ENCODE results near the gene EFR3B. TPM values are rescaled to one million over a fixed set of nuclear protein-coding genes. Genes with fewer than 3 reads are reported as not detected.

The EFR3B gene
- total and polyA plus RNA-seq, 2 of the 13 experiments (the other 11 are each of a cell fraction or from before 2014, with no cell fraction given) = 0.42 TPM

- H3K4me3 ChIP-seq (replicated peaks in 1 of 3; ENCODE audit: insufficient read depth in 1 of 3, low read depth in 2 of 3, low read length in 3 of 3) = no peak overlapping the region
- in situ Hi-C loops (cut with HindIII; ENCODE audit: extremely low pct_ligation_motif_present, low pct_unique_long_range_greater_than_20kb) = loop anchor here (25.0 kb wide), 1 partner anchor 715 kb away; no protein-coding TSS in a partner anchor
- H3K4me2 ChIP-seq (ENCODE audit: low read depth, low read length) = no peak overlapping the region
- no peaks in the 10 kb centered on the region for H3K4me1 ChIP-seq (ENCODE audit: insufficient read depth, low read length)
- 40% methylated on average over 5 of the region's 5 CpGs for WGBS (ENCODE audit: low lambda C conversion rate)
- TF ChIP-seq ASH2L (IDR thresholded peaks at IDR 0.05; ENCODE audit: insufficient read length, low read depth, low read length) (no peak), ZSCAN21 (CRISPR knock-in tag; IDR thresholded peaks at IDR 0.05; ENCODE audit: borderline replicate concordance) (no peak), ZBTB8A (CRISPR knock-in tag; IDR thresholded peaks at IDR 0.05; ENCODE audit: borderline replicate concordance, low read depth) (no peak), ZNF431 (CRISPR knock-in tag; IDR thresholded peaks at IDR 0.05; ENCODE audit: borderline replicate concordance, low read depth) (no peak), GFI1 (CRISPR knock-in tag; IDR thresholded peaks at IDR 0.05; ENCODE audit: borderline replicate concordance) (no peak), ZNF550 (CRISPR knock-in tag; IDR thresholded peaks at IDR 0.05; ENCODE audit: borderline replicate concordance) (no peak)
- H3K9ac ChIP-seq (ENCODE audit: insufficient read depth, low read depth, low read length) = no peak overlapping the region
- peaks cover 8 to 27% of the 10 kb centered on the region in 2 experiments; a peak in 3 of 5 replicates for H3K27me3 ChIP-seq (ENCODE audit: control insufficient read depth in 1 of 2, insufficient read depth in 2 of 2, low read length in 2 of 2)
- ChIA-PET POLR2A (no interaction called here), CTCF (ENCODE audit: low intra/inter-chr PET ratio, low total read pairs) (interaction anchor here (5.2 kb wide), 1 partner anchor 152 kb away, joined by 47 read pairs; no protein-coding TSS in a partner anchor)
- no peak for FAIRE-seq
- H3K9me3 ChIP-seq (ENCODE audit: low read length) = no peaks in the 10 kb centered on the region
- no peaks in the 10 kb centered on the region for H3K36me3 ChIP-seq (replicated peaks in 1 of 2; ENCODE audit: control insufficient read depth in 1 of 2, insufficient read depth in 2 of 2, low read length in 2 of 2)
- intact Hi-C loops (cut with micrococcal nuclease; ENCODE audit: unreplicated experiment) = loop anchor here (1.0 to 5.0 kb wide), 2 partner anchors 70 to 85 kb away; partner anchors contain the start of gene EFR3B
- no peaks in the 10 kb centered on the region for H4K20me1 ChIP-seq (ENCODE audit: insufficient read depth, low read length)
- no TSS peak for BruUV-seq (replicated peaks)
- no peaks in the 10 kb centered on the region for H3K79me2 ChIP-seq (ENCODE audit: insufficient read depth, low read length)
- no peak for DNase-seq (ENCODE audit: low spot score)
- H2AFZ ChIP-seq (ENCODE audit: low read length) = no peak overlapping the region
- H3K27ac ChIP-seq (ENCODE audit: extremely low read length, insufficient read depth, low read length) = no peak overlapping the region
- no peak for ATAC-seq
These were observed 85.8 kb downstream of the EFR3B start for GRCh38 chr2:25127646-25128045.

GRCh38 chr2:25129901-25130520 is 88.1 kb downstream of the EFR3B start:
- no peak overlapping the region for H3K9ac ChIP-seq (ENCODE audit: insufficient read depth, low read depth, low read length)
- H3K79me2 ChIP-seq (ENCODE audit: insufficient read depth, low read length) = no peaks in the 10 kb centered on the region
- H3K4me1 ChIP-seq (ENCODE audit: insufficient read depth, low read length) = no peaks in the 10 kb centered on the region
- H3K4me2 ChIP-seq (ENCODE audit: low read depth, low read length) = no peak overlapping the region
- BruUV-seq (replicated peaks) = no TSS peak
- no peak overlapping the region for H3K4me3 ChIP-seq (replicated peaks in 1 of 3; ENCODE audit: insufficient read depth in 1 of 3, low read depth in 2 of 3, low read length in 3 of 3)
- H4K20me1 ChIP-seq (ENCODE audit: insufficient read depth, low read length) = no peaks in the 10 kb centered on the region
- no peak overlapping the region for H3K27ac ChIP-seq (ENCODE audit: extremely low read length, insufficient read depth, low read length)
- CTCF ChIA-PET (ENCODE audit: low intra/inter-chr PET ratio, low total read pairs) = interaction anchor here (0.8 to 5.2 kb wide), 2 partner anchors 155 to 157 kb away, joined by 4 to 47 read pairs; partner anchors contain the start of gene DNAJC27
- POLR2A ChIA-PET = interaction anchor here (1.8 kb wide), 1 partner anchor 155 kb away, joined by 8 read pairs; no protein-coding TSS in a partner anchor
- no peak overlapping the region for H2AFZ ChIP-seq (ENCODE audit: low read length)
- no peaks in the 10 kb centered on the region for H3K9me3 ChIP-seq (ENCODE audit: low read length)
- WGBS (ENCODE audit: low lambda C conversion rate) = 44% methylated on average over 11 of the region's 15 CpGs
- intact Hi-C loops (cut with micrococcal nuclease; ENCODE audit: unreplicated experiment) (loop anchor here (1.0 to 5.0 kb wide), 3 partner anchors 67 to 337 kb away; partner anchors contain the start of genes CENPO and PTRHD1), in situ Hi-C loops (cut with HindIII; ENCODE audit: extremely low pct_ligation_motif_present, low pct_unique_long_range_greater_than_20kb) (loop anchor here (5.0 to 25.0 kb wide), 2 partner anchors 153 to 718 kb away; no protein-coding TSS in a partner anchor)
- H3K27me3 ChIP-seq (ENCODE audit: control insufficient read depth in 1 of 2, insufficient read depth in 2 of 2, low read length in 2 of 2) = peaks cover 9 to 38% of the 10 kb centered on the region in 2 experiments; a peak in 4 of 5 replicates
- DNase-seq (ENCODE audit: low spot score) (no peak), FAIRE-seq (no peak), ATAC-seq (peak; percentile 62)
- no peaks in the 10 kb centered on the region for H3K36me3 ChIP-seq (replicated peaks in 1 of 2; ENCODE audit: control insufficient read depth in 1 of 2, insufficient read depth in 2 of 2, low read length in 2 of 2)
- TF ChIP-seq ZZZ3 (CRISPR knock-in tag; IDR thresholded peaks at IDR 0.05; ENCODE audit: borderline replicate concordance) = no peak
- no peak for TF ChIP-seq NCOA1 (CRISPR knock-in tag; IDR thresholded peaks at IDR 0.05)
- no peak for TF ChIP-seq SMARCC2 (IDR thresholded peaks at IDR 0.05)
- peak; percentile 40; the same call in 1 of the 2 replicates for TF ChIP-seq CTCF (CRISPR knock-in tag; IDR thresholded peaks at IDR 0.05)
- no peak for TF ChIP-seq E2F2 (CRISPR knock-in tag; IDR thresholded peaks at IDR 0.05; ENCODE audit: borderline replicate concordance)
- TF ChIP-seq CREB1 (IDR thresholded peaks at IDR 0.05) = no peak
- no peak for TF ChIP-seq CREB1 (CRISPR knock-in tag; IDR thresholded peaks at IDR 0.05)
- 0 out of 2 replicates have a peak, but pooled peaks have one; percentile 4 for TF ChIP-seq MAZ (IDR thresholded peaks at IDR 0.05; ENCODE audit: borderline replicate concordance, low read depth, low read length)
- no peak for TF ChIP-seq MAZ (CRISPR knock-in tag; IDR thresholded peaks at IDR 0.05; ENCODE audit: low read depth)
